Stomach (tissue), 4 donors: ENCODE data around the gene ATG2B.

Experiments
- POLR2A ChIP-seq, 4 donors: fragments of 450-650 bp; IDR thresholded peaks; one replicate each; pipeline ENCODE4 v1.6.1; 2016; ENCODE audit warnings: antibody characterized with exemption in 4 of 4, control low read depth in 2 of 4, mild to moderate bottlenecking in 1 of 4, moderate library complexity in 1 of 4
- POLR2AphosphoS5 ChIP-seq, 3 donors: sonication (generic); formaldehyde crosslinking; IDR thresholded peaks; one replicate each; pipeline ENCODE4 v1.6.1; 2016; ENCODE audit warnings: antibody characterized with exemption in 3 of 3
- TF ChIP-seq, protein P1 (sequence below), 7 experiments: fragments of 450-650 bp in 4 of 7; fragments of 200-600 bp in 3 of 7; sonication (generic) in 3 of 7; IDR thresholded peaks; one replicate each; pipeline ENCODE4 v1.5.1; 2016 to 2019; ENCODE audit warnings: antibody characterized with exemption in 7 of 7, control low read depth in 2 of 7, mild to moderate bottlenecking in 1 of 7

DNA sequence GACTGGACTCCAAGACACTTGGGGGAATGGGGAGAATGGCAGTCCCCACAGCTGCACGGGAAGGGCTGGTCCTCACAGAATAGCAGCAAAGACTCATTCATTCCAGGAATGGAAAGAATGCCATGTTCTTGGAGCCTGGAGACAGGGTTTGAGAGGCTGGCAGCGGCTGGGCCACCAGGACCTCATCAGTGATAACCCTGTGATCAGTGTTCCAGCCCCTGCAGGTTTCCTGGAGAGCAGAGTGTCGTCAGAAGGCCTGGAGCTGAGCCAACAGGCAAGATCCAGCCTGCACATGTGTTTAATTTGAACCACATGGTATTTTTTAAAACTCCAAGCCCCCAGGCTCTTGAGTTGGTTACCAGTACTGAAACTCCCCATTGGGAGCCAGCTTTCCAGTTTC, 95.8 kb downstream of the ATG2B start:
- TF ChIP-seq, protein P1, sequence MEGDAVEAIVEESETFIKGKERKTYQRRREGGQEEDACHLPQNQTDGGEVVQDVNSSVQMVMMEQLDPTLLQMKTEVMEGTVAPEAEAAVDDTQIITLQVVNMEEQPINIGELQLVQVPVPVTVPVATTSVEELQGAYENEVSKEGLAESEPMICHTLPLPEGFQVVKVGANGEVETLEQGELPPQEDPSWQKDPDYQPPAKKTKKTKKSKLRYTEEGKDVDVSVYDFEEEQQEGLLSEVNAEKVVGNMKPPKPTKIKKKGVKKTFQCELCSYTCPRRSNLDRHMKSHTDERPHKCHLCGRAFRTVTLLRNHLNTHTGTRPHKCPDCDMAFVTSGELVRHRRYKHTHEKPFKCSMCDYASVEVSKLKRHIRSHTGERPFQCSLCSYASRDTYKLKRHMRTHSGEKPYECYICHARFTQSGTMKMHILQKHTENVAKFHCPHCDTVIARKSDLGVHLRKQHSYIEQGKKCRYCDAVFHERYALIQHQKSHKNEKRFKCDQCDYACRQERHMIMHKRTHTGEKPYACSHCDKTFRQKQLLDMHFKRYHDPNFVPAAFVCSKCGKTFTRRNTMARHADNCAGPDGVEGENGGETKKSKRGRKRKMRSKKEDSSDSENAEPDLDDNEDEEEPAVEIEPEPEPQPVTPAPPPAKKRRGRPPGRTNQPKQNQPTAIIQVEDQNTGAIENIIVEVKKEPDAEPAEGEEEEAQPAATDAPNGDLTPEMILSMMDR (IDR thresholded peaks at IDR 0.05) = no peak
- no peak for TF ChIP-seq POLR2AphosphoS5 (IDR thresholded peaks at IDR 0.05)
- no peak for TF ChIP-seq POLR2A (IDR thresholded peaks at IDR 0.05)
